Psoas muscle (tissue), 8 donors: ENCODE data around the gene ZNF750. TPM values are rescaled to one million over a fixed set of nuclear protein-coding genes. Genes with fewer than 3 reads are reported as not detected.

Source experiments
- ATAC-seq, 4 donors: fragments of 200-7000 bp; cut with Tn5 transposase; one replicate each; pipeline ENCODE4 v1.9.1; 2020; ENCODE audit warnings: moderate library complexity in 3 of 4, mild to moderate bottlenecking in 2 of 4
- DNase-seq, 2 donors: peaks; one replicate each; pipeline ENCODE4 v3.0.0-alpha.2; 2020
- H3K27ac ChIP-seq: fragments of 200-600 bp; one replicate; pipeline ENCODE4 v1.8.0; 2022
- H3K27me3 ChIP-seq, 3 donors: fragments of 200-600 bp in 1 of 3; one replicate each; pipeline versions ENCODE4 v1.6.1 to v1.8.0; 2013 to 2022; ENCODE audit warnings: low read length in 2 of 3, mild to moderate bottlenecking in 2 of 3, moderate library complexity in 1 of 3; ENCODE audit not compliant: insufficient read depth in 3 of 3
- H3K36me3 ChIP-seq, 2 donors: fragments of 200-600 bp in 1 of 2; one replicate each; pipeline versions ENCODE4 v1.6.1 to v1.8.0; 2013 to 2022; ENCODE audit warnings: low read depth in 1 of 2, mild to moderate bottlenecking in 1 of 2, moderate library complexity in 1 of 2; ENCODE audit not compliant: insufficient read depth in 1 of 2
- H3K4me1 ChIP-seq: fragments of 200-600 bp; one replicate; pipeline ENCODE4 v1.8.0; 2022
- H3K4me3 ChIP-seq: fragments of 200-600 bp; one replicate; pipeline ENCODE4 v1.8.0; 2022; ENCODE audit warnings: mild to moderate bottlenecking
- H3K9me3 ChIP-seq: fragments of 200-600 bp; one replicate; pipeline ENCODE4 v1.8.0; 2022
- WGBS, 3 donors: extraction: QIAGEN DNeasy Blood & Tissue Kit; methylation state at CpG; one replicate each; pipeline versions ENCODE4 v1.1.6 to v1.1.7; 2013; 5-methylcytosine and 5-hydroxymethylcytosine counted together
- intact Hi-C, 2 donors: fragments of 100-400 bp; cut with DNase I; formaldehyde crosslinking; loops; one replicate each; pipeline versions ENCODE4 v1.11.0 to v1.14.2; 2022
- polyA plus RNA-seq, 3 donors: library from polyadenylated mRNA; stranded (reverse); fragments of 200-250 nt; gene quantifications; one replicate each; pipeline ENCODE4 v1.2.3, GENCODE V29; 2013
- total RNA-seq, 4 donors: library from RNA; stranded (reverse); fragmentation: NEBNext Ultra II Directional in 2 of 4; extraction: Animal tissue kit (Norgen Biotek cat#: 25700) in 2 of 4; gene quantifications; one replicate each; pipeline versions ENCODE4 v1.2.1 to v1.2.4, GENCODE V29; 2021 to 2023
- TF ChIP-seq, protein P1 (sequence below): fragments of 200-600 bp; IDR thresholded peaks from one replicate; pipeline ENCODE4 v1.8.0; 2022; ENCODE audit warnings: antibody characterized with exemption
- donor health status: healthy with polysubstance abuse.
- donor health status: DM: no; HTN: no; CAD: no; lungs with moderate emphysema.
- donor health status: Bipolar disorder and iron deficiency.
- donor health status: healthy.
- donor health status: DM: yes; HTN: yes; CAD: no.
- donor health status: DM: no; HTN: no; CAD: no.
- donor health status: DM: no; HTN: no; CAD: no.
- donor health status: DM: yes; HTN: yes; CAD: no.

Gene ZNF750
- total and polyA plus RNA-seq, 7 donors, result 0.79 to 6.3 (median 2.2) TPM; not detected in 1

DNA sequence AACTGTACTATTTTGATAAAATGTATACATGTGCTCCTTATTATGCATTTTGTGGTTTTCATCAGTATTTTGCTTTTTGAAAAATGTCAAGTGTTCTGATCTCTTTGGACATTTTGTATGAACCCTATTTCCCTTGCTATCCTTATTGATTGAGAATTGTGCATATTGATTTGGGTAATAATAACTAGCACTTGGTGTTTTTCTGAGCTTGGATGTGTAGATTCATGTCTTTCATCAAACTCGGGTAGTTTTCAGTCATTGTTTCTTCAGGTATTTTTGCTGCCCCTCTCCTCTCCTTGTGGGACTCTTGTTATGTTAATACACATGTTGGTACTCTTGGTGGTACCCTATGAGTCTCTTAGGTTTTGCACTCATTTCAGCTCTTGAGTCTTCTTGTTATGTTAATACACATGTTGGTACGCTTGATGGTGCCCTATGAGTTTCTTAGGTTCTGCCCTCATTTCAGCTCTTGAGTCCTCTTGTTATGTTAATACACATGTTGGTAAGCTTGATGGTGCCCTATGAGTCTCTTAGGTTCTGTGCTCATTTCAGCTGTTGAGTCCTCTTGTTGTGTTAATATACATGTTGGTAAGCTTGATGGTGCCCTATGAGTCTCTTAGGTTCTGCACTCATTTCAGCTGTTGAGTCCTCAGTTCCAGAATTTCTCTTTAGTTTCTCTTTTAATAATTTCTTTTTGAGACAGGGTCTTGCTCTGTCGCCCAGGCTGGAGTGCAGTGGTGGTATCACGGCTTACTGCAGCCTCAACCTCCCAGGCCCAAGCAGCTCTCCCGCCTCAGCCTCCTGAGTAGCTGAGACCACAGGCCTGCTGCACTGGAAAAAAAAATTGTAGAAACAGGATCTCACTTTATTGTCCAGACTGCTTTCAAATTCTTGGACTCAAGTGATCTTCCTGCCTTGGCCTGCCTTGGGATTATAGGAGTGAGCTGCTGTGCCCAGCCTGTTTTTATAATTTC, 19.3 kb downstream of the ZNF750 start:
- DNase-seq, result no peak
- Histone ChIP-seq H3K27me3 (no peaks in the 10 kb centered on the region), H3K36me3 (peaks cover 0 to 23% of the 10 kb centered on the region in 2 donors), H3K4me3 (no peak overlapping the region), H3K9me3 (peaks cover 4% of the 10 kb centered on the region), H3K27ac (no peak overlapping the region), H3K4me1 (no peaks in the 10 kb centered on the region)
- WGBS, 3 donors, result 92 to 94% (median 94%) methylated on average over 5 of the region's 5 CpGs
- TF ChIP-seq, protein P1, sequence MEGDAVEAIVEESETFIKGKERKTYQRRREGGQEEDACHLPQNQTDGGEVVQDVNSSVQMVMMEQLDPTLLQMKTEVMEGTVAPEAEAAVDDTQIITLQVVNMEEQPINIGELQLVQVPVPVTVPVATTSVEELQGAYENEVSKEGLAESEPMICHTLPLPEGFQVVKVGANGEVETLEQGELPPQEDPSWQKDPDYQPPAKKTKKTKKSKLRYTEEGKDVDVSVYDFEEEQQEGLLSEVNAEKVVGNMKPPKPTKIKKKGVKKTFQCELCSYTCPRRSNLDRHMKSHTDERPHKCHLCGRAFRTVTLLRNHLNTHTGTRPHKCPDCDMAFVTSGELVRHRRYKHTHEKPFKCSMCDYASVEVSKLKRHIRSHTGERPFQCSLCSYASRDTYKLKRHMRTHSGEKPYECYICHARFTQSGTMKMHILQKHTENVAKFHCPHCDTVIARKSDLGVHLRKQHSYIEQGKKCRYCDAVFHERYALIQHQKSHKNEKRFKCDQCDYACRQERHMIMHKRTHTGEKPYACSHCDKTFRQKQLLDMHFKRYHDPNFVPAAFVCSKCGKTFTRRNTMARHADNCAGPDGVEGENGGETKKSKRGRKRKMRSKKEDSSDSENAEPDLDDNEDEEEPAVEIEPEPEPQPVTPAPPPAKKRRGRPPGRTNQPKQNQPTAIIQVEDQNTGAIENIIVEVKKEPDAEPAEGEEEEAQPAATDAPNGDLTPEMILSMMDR, result no peak
- no peak for ATAC-seq
- intact Hi-C loops, result no loop called here

- Histone ChIP-seq H3K9me3 (peaks cover 4% of the 10 kb centered on the region), H3K27ac (no peak overlapping the region), H3K36me3 (peaks cover 0 to 42% of the 10 kb centered on the region in 2 donors), H3K27me3 (no peaks in the 10 kb centered on the region), H3K4me1 (no peaks in the 10 kb centered on the region), H3K4me3 (no peak overlapping the region)
- no peak for ATAC-seq
- TF ChIP-seq, protein P1, result no peak
- WGBS, 3 donors, result 93 to 95% (median 93%) methylated on average over 5 of the region's 5 CpGs
- no peak for DNase-seq
- intact Hi-C loops, result no loop called here
Measured at GRCh38 chr17:82817947-82818346, 21.9 kb downstream of the ZNF750 start.

GRCh38 chr17:82816358-82816757, 23.5 kb downstream of the ZNF750 start:
- intact Hi-C loops, result no loop called here

GRCh38 chr17:82815790-82816305, 24.0 kb downstream of the ZNF750 start:
- ATAC-seq (no peak), DNase-seq (no peak)
- Histone ChIP-seq H3K4me3 (no peak overlapping the region), H3K36me3 (peaks cover 0 to 50% of the 10 kb centered on the region in 2 donors), H3K4me1 (no peaks in the 10 kb centered on the region), H3K9me3 (peaks cover 4% of the 10 kb centered on the region), H3K27me3 (no peaks in the 10 kb centered on the region), H3K27ac (no peak overlapping the region)
- WGBS, 3 donors, result 89 to 91% (median 90%) methylated on average over 13 of the region's 13 CpGs
- intact Hi-C loops, result no loop called here
- TF ChIP-seq, protein P1, result no peak

More at GRCh38 chr17:82816358-82816757, 23.5 kb downstream of the ZNF750 start:
- WGBS, 3 donors, result 82 to 84% (median 84%) methylated on average over 7 of the region's 7 CpGs
- H3K9me3 ChIP-seq, result peaks cover 4% of the 10 kb centered on the region
- no peak overlapping the region for H3K27ac ChIP-seq
- no peaks in the 10 kb centered on the region for H3K4me1 ChIP-seq
- ATAC-seq, result no peak
- no peaks in the 10 kb centered on the region for H3K27me3 ChIP-seq
- peak in 1 of 2 donors; percentile 8 for DNase-seq
- H3K4me3 ChIP-seq, result no peak overlapping the region
- H3K36me3 ChIP-seq, result peaks cover 0 to 47% of the 10 kb centered on the region in 2 donors
- TF ChIP-seq, protein P1, result no peak
